Measurements from ENCODE around the gene RNF169. TPM values are rescaled to one million over a fixed set of nuclear protein-coding genes. Genes with fewer than 3 reads are reported as not detected.
"Not testable (repeated sequence)": the region's sequence is repeated elsewhere in the genome, so short reads cannot be mapped to it uniquely, and the experiment has no call there.

Gene RNF169
- total and polyA plus RNA-seq, 4 donors = 4.4 to 34.8 (median 12.7) TPM

DNA sequence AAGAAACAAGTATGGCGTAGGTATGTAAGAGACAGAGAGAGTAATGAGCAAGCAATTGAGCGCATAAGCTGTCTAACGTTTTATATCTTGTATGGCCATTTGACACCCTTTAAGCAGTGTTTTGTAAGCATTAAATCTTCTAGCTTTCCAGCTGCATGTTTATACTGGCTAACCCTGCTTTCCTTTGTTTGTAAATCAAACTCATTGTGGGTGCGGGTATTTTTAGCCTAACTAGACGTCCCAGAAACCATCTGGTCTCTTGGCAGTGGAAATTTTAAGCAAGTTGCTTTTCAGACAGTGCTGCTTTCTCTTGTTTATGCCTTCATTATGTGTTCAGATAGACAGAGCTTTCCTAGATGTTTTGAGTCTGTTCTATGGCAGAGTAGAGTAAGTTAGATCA lies 73.5 kb downstream of the RNF169 start:
- Histone ChIP-seq H3K9ac (ENCODE audit: insufficient read depth in 1 of 2, low read length in 2 of 2) (peak overlapping the region in 1 of 2 donors; percentile 6), H3K27me3 (ENCODE audit: control insufficient read depth in 3 of 3, insufficient read depth in 3 of 3, low read length in 2 of 3) (no peaks in the 10 kb centered on the region), H3K4me1 (ENCODE audit: control insufficient read depth in 5 of 5, insufficient read depth in 5 of 5, low read length in 5 of 5) (peaks cover 0 to 31% (median 8%) of the 10 kb centered on the region in 5 donors), H3K27ac (ENCODE audit: low read depth in 1 of 2, low read length in 1 of 2) (peak overlapping the region in 1 of 2 donors; percentile 68), H3K4me3 (no peak overlapping the region), H3K9me3 (ENCODE audit: control insufficient read depth in 4 of 4, insufficient read depth in 3 of 4, low read length in 3 of 4) (peaks cover 0 to 13% (median 6%) of the 10 kb centered on the region in 4 donors), H3K36me3 (ENCODE audit: control insufficient read depth in 4 of 4, insufficient read depth in 4 of 4, low read length in 4 of 4) (peaks cover 5 to 46% (median 25%) of the 10 kb centered on the region in 4 donors)
- DNase-seq (peak; percentile 23 to 95 (median 90)), ATAC-seq (ENCODE audit: insufficient read depth, low FRiP score) (no peak)
- TF ChIP-seq, protein P1, sequence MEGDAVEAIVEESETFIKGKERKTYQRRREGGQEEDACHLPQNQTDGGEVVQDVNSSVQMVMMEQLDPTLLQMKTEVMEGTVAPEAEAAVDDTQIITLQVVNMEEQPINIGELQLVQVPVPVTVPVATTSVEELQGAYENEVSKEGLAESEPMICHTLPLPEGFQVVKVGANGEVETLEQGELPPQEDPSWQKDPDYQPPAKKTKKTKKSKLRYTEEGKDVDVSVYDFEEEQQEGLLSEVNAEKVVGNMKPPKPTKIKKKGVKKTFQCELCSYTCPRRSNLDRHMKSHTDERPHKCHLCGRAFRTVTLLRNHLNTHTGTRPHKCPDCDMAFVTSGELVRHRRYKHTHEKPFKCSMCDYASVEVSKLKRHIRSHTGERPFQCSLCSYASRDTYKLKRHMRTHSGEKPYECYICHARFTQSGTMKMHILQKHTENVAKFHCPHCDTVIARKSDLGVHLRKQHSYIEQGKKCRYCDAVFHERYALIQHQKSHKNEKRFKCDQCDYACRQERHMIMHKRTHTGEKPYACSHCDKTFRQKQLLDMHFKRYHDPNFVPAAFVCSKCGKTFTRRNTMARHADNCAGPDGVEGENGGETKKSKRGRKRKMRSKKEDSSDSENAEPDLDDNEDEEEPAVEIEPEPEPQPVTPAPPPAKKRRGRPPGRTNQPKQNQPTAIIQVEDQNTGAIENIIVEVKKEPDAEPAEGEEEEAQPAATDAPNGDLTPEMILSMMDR (IDR thresholded peaks at IDR 0.05; ENCODE audit: control extremely low read depth, extremely low read depth) = no peak
- 51 to 70% methylated on average over 5 of the region's 5 CpGs for WGBS, 2 donors

DNA sequence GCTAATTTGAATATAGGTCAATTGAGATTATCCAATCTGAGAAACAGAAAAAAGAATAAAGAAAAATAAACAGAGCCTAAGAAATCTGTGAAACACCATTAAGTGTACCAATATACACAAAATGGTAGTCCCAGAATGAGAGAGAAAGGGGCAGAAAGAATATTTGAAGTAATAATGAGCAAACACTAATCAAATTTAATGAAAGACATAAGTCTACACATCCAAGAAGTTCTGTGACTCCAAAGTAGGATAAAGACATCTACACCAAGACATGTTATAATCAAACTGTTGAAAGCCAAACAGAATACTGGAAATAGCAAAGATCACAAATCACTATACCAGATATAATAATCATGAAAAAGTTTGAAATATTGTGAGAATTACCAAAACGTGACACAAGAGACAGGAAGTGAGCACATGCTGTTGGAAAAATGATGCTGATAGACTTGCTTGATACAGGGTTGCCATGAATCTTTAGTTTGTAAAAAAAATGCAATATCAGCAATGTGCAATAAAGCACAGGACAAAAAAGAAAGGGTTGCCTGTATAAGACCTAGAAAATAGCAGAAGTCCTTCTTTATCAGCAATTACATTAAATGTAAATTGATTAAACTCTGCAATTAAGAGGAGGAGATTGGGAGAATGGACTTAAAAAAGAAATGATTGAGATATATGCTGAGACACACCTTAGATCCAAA lies 75.8 kb downstream of the RNF169 start:
- Histone ChIP-seq H3K27ac (ENCODE audit: low read depth in 1 of 2, low read length in 1 of 2) (no peak overlapping the region), H3K36me3 (ENCODE audit: control insufficient read depth in 4 of 4, insufficient read depth in 4 of 4, low read length in 4 of 4) (peaks cover 0 to 42% (median 19%) of the 10 kb centered on the region in 4 donors), H3K27me3 (ENCODE audit: control insufficient read depth in 3 of 3, insufficient read depth in 3 of 3, low read length in 2 of 3) (no peaks in the 10 kb centered on the region), H3K9me3 (ENCODE audit: control insufficient read depth in 4 of 4, insufficient read depth in 3 of 4, low read length in 3 of 4) (peaks cover 0 to 13% (median 7%) of the 10 kb centered on the region in 4 donors), H3K4me3 (no peak overlapping the region), H3K4me1 (ENCODE audit: control insufficient read depth in 5 of 5, insufficient read depth in 5 of 5, low read length in 5 of 5) (peaks cover 0 to 24% (median 6%) of the 10 kb centered on the region in 5 donors), H3K9ac (ENCODE audit: insufficient read depth in 1 of 2, low read length in 2 of 2) (no peak overlapping the region)
- WGBS, 2 donors = 99 to 100% methylated on average over 1 of the region's 1 CpG
- ATAC-seq (ENCODE audit: insufficient read depth, low FRiP score) (no peak), DNase-seq (no peak)
- TF ChIP-seq, protein P1 (IDR thresholded peaks at IDR 0.05; ENCODE audit: control extremely low read depth, extremely low read depth) = no peak

DNA sequence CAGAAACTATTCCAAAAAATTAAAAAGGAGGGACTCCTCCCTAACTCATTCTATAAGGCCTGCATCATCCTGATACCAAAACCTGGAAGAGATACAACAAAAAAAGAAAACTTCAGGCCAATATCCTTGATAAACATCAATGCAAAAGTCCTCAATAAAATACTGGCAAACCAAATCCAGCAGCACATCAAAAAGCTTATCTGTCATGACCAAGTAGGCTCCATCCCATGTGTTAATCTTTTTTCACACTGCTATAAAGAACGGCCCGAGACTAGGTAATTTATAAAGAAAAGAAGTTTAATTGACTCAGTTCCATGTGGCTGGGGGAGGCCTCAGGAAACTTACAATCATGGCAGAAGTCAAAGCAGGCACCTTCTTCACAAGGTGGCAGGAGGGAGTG lies 76.9 kb downstream of the RNF169 start:
- H3K27ac ChIP-seq (ENCODE audit: low read depth in 1 of 2, low read length in 1 of 2); H3K4me3 ChIP-seq; H3K27me3 ChIP-seq (ENCODE audit: control insufficient read depth in 3 of 3, insufficient read depth in 3 of 3, low read length in 2 of 3); ATAC-seq (ENCODE audit: insufficient read depth, low FRiP score); H3K9ac ChIP-seq (ENCODE audit: insufficient read depth in 1 of 2, low read length in 2 of 2); DNase-seq: not testable (repeated sequence)
- peaks cover 0 to 14% (median 6%) of the 10 kb centered on the region in 5 donors for H3K4me1 ChIP-seq (ENCODE audit: control insufficient read depth in 5 of 5, insufficient read depth in 5 of 5, low read length in 5 of 5)
- peaks cover 0 to 41% (median 18%) of the 10 kb centered on the region in 4 donors for H3K36me3 ChIP-seq (ENCODE audit: control insufficient read depth in 4 of 4, insufficient read depth in 4 of 4, low read length in 4 of 4)
- H3K9me3 ChIP-seq (ENCODE audit: control insufficient read depth in 4 of 4, insufficient read depth in 3 of 4, low read length in 3 of 4) = peaks cover 0 to 13% (median 7%) of the 10 kb centered on the region in 4 donors
- WGBS, 2 donors = 83 to 98% methylated on average over 2 of the region's 2 CpGs

DNA sequence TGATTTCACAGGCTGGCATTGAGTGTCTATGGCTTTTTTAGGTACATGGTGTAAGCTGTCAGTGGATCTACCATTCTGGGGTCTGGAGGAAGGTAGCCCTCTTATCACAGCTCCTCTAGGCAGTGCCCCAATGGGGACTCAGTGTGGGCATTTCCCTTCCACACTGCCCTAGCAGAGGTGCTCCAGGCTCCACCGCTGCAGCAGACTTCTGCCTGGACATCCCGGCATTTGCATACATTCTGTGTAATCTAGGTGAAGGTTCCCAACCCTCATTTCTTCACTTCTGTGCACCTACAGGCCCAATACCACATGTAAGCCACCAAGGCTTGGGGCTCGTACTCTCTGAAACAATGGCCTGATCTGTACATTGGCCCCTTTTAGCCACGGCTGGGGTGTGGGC lies 78.3 kb downstream of the RNF169 start:
- WGBS, 2 donors = 95 to 99% methylated on average over 4 of the region's 4 CpGs
- H3K27me3 ChIP-seq (ENCODE audit: control insufficient read depth in 3 of 3, insufficient read depth in 3 of 3, low read length in 2 of 3) = no peaks in the 10 kb centered on the region
- peaks cover 0 to 38% (median 18%) of the 10 kb centered on the region in 4 donors for H3K36me3 ChIP-seq (ENCODE audit: control insufficient read depth in 4 of 4, insufficient read depth in 4 of 4, low read length in 4 of 4)
- no peak overlapping the region for H3K27ac ChIP-seq (ENCODE audit: low read depth in 1 of 2, low read length in 1 of 2)
- peaks cover 0 to 9% (median 2%) of the 10 kb centered on the region in 5 donors for H3K4me1 ChIP-seq (ENCODE audit: control insufficient read depth in 5 of 5, insufficient read depth in 5 of 5, low read length in 5 of 5)
- H3K9me3 ChIP-seq (ENCODE audit: control insufficient read depth in 4 of 4, insufficient read depth in 3 of 4, low read length in 3 of 4) = peaks cover 0 to 13% (median 7%) of the 10 kb centered on the region in 4 donors
- ATAC-seq (ENCODE audit: insufficient read depth, low FRiP score) = no peak
- no peak for DNase-seq
- no peak overlapping the region for H3K9ac ChIP-seq (ENCODE audit: insufficient read depth in 1 of 2, low read length in 2 of 2)
- TF ChIP-seq, protein P1 (IDR thresholded peaks at IDR 0.05; ENCODE audit: control extremely low read depth, extremely low read depth) = no peak
- no peak overlapping the region for H3K4me3 ChIP-seq
